Stimulated activated CD8-positive, alpha-beta memory T cell treated with anti-CD3 and anti-CD28 coated beads, Interleukin-2, amount 100 ng/mL, for 48 hours (primary cell): ENCODE measurements around the gene SLC41A2.

Experiments used
- DNase-seq, 2 donors: peaks; one replicate each; pipeline ENCODE4 v3.0.0-alpha.2; 2020; ENCODE audit warnings: low read depth in 2 of 2

The SLC41A2 gene

DNA sequence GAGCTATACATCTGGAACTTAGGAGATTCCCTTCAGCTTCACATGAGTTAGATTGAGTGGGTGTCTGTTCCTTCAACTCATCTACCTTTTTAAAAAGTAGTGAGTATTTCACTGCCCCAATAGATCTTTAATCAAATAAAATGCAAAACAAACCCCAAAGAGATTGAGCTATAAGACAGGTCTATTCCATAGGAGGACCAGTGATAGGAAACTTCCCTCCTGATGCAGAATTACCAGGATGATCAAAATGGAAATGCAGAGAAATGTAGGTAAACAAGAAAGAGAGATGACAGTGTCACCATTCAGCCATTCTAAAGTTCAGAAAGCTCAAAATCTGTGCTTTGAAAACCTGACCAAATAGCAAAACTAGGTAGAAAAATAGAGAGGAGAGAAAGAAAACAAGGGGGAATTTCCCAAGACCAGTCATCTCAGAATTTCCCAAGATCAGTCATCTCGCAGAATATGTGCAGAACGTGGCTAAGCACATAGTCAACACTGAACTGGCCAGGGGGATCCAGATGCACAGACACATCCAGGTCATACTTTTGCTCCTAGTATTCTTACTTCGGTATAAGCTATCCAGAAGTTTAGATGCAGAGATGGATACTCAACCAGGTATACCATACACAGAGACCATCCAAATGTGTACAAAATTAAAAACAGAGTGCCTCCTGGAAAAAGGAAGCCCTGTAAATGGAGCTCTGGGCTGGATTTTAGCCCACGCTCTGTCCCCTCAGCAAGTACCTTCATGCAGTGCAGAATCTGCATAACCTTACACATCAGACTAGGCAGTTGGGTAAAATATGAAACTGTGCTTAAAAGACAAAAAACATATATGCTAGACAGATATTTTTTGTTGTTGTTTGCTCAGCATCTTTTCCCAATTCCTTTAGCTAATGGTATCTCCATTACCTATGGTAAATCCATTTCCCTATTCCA is 27.4 kb downstream of the SLC41A2 start:
- peak; percentile 7 to 8 for DNase-seq

DNA sequence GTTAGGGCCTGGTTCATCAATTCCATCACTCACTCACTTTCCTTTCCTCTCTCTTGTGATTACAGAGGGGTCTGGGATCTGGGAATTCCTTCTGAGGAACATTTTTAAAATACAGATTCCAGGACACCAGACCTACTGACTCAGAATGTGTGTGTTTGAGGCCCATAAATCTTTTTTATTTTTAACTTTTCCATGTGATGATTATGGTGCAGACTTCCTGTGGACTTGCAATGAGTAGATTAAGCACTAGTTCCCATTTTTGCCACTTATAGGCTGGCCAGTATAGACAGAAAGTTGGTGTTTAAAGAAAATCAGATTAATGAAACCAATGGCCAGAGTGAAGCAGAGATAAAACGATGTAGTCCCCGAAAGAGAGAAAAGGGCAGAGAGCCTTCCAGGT is 28.1 kb downstream of the SLC41A2 start:
- DNase-seq: no peak

DNA sequence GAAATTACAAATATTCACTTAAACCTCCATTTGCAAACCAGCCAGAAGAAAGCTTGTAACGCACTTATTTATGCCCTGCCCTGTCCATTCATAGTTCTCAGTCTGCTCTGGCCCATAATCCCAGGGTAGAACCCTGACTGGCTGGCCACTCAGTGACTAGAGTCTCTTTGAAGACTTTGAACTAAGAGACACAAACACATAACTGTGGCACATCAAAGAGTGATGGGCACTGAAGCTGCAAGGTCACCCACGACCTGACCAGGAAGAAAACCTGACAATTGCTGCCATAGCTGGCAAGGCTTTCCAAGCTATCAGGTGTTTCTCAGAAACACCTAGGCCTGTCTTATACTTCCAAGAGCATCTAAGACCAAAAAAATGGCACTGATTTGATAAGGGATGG is 28.7 kb downstream of the SLC41A2 start:
- no peak for DNase-seq

DNA sequence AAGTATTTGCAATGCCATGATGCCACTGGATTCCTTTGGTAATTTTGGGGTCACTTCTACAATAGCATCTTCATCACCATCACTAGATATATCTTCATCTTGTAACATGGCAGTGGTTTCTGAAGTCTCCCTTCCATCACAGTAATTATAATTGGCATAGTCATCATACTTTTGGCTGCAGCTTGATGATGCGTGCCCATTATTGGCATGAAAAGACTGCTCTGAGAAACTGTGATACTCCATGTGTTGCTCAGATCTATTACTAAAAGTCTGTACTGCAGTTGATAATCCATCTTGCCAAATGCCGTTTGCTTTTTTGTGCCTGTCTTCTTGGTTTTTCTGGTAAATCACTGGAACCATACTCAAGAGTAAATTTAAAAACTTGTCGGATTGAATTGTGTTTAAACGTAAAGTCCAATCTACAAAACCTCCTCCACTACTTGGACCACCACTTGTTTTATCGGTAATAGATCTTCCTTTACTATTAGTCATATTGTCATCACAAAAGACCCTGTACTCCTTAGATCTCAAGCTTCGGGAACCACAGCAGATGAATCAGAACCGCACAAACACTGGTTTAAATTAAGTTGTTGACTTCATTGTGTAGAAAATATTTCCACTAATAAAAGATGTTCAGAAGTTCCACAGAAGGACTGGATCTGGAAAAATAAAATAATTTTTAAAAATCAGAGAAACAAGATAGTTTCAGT is 29.9 kb downstream of the SLC41A2 start:
- no peak for DNase-seq

DNA sequence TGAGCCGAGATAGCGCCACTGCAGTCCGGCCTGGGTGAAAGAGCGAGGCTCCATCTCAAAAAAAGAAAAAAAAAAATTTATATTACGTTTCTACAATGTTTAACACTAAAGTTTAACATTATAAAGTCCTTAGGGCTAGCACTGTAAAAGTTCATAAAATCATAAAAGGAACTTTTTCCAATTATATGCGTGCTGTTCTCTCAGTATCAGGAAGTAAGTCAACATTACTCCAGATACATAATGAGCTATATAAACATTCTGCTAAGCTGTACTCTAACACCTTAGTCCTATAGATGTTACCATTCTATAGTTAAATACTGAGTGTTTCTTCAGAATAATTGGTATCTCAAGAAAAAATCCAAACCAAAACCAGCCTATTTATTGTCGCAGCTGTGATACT is 32.6 kb downstream of the SLC41A2 start:
- no peak for DNase-seq

DNA sequence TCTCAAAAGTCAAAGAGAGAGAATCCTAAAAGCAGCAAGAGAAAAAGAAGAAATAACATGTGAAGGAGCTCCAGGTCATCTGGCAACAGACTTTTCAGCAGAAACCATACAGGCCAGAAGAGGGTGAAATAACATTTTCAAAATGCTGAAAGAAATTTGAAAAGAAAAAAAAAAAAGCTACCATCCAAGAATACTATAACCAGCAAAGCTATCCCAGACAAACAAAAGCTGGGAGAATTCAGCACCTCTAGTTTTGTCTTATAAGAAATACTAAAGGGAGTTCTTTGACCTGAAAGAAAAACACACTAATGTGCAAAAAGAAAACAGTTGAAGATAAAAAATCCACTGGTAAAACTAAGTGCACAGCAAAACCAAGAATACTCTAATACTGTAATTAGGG is 36.8 kb downstream of the SLC41A2 start:
- no peak for DNase-seq

DNA sequence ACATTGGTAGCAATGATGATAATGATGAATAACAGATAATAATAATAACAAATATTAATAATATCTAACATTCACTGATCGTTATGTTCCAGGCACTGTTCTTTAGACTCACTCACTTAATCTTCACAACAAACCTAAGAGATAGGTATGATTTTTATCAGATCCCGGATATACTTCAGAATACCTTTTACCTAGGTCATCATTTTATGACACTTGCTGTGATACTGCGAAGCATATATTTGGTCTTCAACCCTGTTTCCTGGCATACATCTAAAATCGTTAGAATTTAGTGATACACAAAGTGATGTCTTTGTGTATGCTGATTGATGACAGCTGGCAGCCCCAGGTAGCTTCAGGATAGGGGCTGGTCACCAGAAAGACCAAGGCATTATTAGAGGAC is 46.1 kb downstream of the SLC41A2 start:
- DNase-seq: no peak

DNA sequence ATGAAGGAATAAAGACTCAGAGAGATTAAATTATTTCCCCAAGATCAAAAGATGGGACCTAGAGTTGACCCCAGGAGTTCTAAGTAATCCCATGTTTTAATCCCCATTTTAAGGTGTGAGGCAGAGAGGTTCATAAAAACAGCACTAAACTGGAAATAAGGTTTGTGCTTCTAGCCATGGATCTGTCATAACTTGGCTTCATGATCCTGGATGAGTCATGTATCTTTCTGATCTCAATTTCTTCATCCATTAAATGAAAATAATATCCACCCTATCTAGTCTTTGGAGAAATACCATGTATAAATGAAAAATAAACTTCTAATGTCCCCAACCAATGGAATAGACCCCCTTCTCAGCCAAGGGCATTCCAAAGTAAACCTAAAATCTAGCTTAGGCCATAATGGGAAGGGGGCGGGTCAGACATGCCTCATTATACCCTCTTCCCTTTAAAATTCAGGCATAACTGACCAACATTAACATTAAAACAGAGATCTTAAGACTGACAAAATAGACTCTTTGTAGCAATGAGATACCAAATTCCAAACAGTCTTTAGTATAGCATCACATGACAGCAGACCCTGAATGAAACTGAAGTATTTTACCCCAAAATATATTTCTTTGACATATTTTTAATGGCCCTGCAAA is 47.8 kb downstream of the SLC41A2 start:
- no peak for DNase-seq

DNA sequence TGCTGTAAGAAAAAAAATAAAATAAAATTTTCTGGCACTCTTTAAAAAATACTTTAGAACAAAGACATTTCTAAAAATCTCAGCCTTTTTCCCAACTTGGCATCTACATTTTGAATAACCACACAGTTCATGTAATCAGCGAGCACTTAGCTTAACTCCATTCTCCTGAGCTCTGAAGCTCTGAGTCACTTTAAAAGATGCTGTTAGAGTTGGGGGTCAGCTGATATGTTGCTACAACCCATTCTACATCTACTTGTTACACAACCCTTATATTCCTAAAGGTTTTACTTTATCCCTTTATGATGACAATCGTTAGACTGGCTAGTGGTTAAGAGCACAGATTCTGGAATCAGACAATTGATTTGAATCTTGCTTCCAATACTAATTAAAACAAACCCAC is 48.3 kb downstream of the SLC41A2 start:
- DNase-seq: no peak
